ENCODE data around the gene SV2C.

SV2C gene

GRCh38 chr5:76111477-76112174 is 28.4 kb downstream of the SV2C start:
- no peak overlapping the region for H3K27ac ChIP-seq
- in situ Hi-C loops (cut with HindIII; ENCODE audit: low pct_ligation_motif_present, low sequenced_read_pairs), result no loop called here
- H3K27me3 ChIP-seq (replicated peaks), result no peaks in the 10 kb centered on the region
- no peak overlapping the region for H3K4me3 ChIP-seq (ENCODE audit: low read depth, low read length)
- no peak for DNase-seq
- TF ChIP-seq, protein P1, sequence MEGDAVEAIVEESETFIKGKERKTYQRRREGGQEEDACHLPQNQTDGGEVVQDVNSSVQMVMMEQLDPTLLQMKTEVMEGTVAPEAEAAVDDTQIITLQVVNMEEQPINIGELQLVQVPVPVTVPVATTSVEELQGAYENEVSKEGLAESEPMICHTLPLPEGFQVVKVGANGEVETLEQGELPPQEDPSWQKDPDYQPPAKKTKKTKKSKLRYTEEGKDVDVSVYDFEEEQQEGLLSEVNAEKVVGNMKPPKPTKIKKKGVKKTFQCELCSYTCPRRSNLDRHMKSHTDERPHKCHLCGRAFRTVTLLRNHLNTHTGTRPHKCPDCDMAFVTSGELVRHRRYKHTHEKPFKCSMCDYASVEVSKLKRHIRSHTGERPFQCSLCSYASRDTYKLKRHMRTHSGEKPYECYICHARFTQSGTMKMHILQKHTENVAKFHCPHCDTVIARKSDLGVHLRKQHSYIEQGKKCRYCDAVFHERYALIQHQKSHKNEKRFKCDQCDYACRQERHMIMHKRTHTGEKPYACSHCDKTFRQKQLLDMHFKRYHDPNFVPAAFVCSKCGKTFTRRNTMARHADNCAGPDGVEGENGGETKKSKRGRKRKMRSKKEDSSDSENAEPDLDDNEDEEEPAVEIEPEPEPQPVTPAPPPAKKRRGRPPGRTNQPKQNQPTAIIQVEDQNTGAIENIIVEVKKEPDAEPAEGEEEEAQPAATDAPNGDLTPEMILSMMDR (IDR thresholded peaks at IDR 0.05; ENCODE audit: low read depth, low read length, missing control alignments), result no peak
- no peaks in the 10 kb centered on the region for H3K36me3 ChIP-seq (replicated peaks)

- in situ Hi-C loops (cut with HindIII; ENCODE audit: low pct_ligation_motif_present, low sequenced_read_pairs), result no loop called here
- H3K27me3 ChIP-seq (replicated peaks), result no peaks in the 10 kb centered on the region
- TF ChIP-seq, protein P1 (IDR thresholded peaks at IDR 0.05; ENCODE audit: low read depth, low read length, missing control alignments), result no peak
- H3K36me3 ChIP-seq (replicated peaks), result no peaks in the 10 kb centered on the region
- H3K4me3 ChIP-seq (ENCODE audit: low read depth, low read length), result no peak overlapping the region
- DNase-seq, result no peak
- no peak overlapping the region for H3K27ac ChIP-seq
These were observed 29.9 kb downstream of the SV2C start for GRCh38 chr5:76113103-76113502.

GRCh38 chr5:76114179-76114851 is 31.1 kb downstream of the SV2C start:
- Histone ChIP-seq H3K4me3 (ENCODE audit: low read depth, low read length) (no peak overlapping the region), H3K27ac (no peak overlapping the region), H3K36me3 (replicated peaks) (no peaks in the 10 kb centered on the region), H3K27me3 (replicated peaks) (no peaks in the 10 kb centered on the region)
- TF ChIP-seq, protein P1 (IDR thresholded peaks at IDR 0.05; ENCODE audit: low read depth, low read length, missing control alignments), result no peak
- in situ Hi-C loops (cut with HindIII; ENCODE audit: low pct_ligation_motif_present, low sequenced_read_pairs), result no loop called here
- no peak for DNase-seq

DNA sequence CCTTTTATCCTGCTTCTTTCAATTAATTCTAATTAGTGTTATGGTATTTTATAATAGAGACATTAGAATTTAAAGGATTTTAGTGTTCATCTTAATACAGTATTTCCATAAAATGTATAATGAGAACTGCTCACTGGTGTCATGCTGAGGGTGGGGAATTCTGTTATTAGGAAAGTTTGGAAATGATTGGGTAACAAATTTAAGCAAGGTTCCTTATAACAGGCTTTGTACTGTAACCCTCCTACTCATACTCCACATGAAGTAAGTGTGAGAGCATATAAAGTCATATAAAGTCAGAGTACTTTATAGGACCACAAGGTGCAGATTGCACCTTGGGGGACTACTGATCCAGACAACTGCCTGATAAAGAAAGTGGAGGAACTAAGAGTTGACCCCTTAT is 42.2 kb downstream of the SV2C start:
- no peak for DNase-seq
- Histone ChIP-seq H3K4me3 (ENCODE audit: low read depth, low read length) (no peak overlapping the region), H3K27ac (no peak overlapping the region), H3K36me3 (replicated peaks) (no peaks in the 10 kb centered on the region), H3K27me3 (replicated peaks) (no peaks in the 10 kb centered on the region)
- TF ChIP-seq, protein P1 (IDR thresholded peaks at IDR 0.05; ENCODE audit: low read depth, low read length, missing control alignments), result no peak
- in situ Hi-C loops (cut with HindIII; ENCODE audit: low pct_ligation_motif_present, low sequenced_read_pairs), result no loop called here

DNA sequence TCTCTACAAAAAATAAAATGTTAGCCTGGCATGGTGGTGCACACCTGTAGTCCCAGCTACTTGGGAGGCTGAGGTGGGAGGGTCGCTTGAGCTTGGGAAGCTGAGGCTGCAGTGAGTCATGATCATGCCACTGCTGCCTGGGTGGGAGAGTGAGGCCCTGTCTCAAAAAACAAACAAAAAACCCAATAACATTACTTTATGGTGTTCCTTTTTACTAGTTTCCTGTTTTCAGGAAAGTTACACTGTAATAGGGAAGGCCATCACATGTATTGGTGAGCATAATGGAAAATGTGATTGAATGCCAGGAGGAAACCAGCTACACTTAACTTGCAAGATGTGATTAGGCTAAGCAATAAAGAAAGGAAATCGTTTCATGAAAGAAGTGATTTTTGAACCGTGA is 42.7 kb downstream of the SV2C start:
- H3K36me3 ChIP-seq (replicated peaks), result no peaks in the 10 kb centered on the region
- TF ChIP-seq, protein P1 (IDR thresholded peaks at IDR 0.05; ENCODE audit: low read depth, low read length, missing control alignments), result no peak
- no peak overlapping the region for H3K4me3 ChIP-seq (ENCODE audit: low read depth, low read length)
- in situ Hi-C loops (cut with HindIII; ENCODE audit: low pct_ligation_motif_present, low sequenced_read_pairs), result no loop called here
- H3K27ac ChIP-seq, result no peak overlapping the region
- H3K27me3 ChIP-seq (replicated peaks), result no peaks in the 10 kb centered on the region
- no peak for DNase-seq

Data from brain microvascular endothelial cell (primary cell).